ENCODE measurements around the gene SLC39A1. TPM values are rescaled to one million over a fixed set of nuclear protein-coding genes. Genes with fewer than 3 reads are reported as not detected.

The SLC39A1 gene
- polyA plus RNA-seq, 3 donors, result 77.5 to 81.4 (median 80.6) TPM

GRCh38 chr1:153941826-153942725 is 21.3 kb downstream of the SLC39A1 start:
- no peak for DNase-seq (ENCODE audit: extremely low read depth in 1 of 11, low read depth in 9 of 11, low spot score in 4 of 11)

GRCh38 chr1:153940756-153941155 is 22.6 kb downstream of the SLC39A1 start:
- no peak for DNase-seq (ENCODE audit: extremely low read depth in 1 of 11, low read depth in 9 of 11, low spot score in 4 of 11)

GRCh38 chr1:153939476-153939875 is 23.9 kb downstream of the SLC39A1 start:
- no peak for DNase-seq (ENCODE audit: extremely low read depth in 1 of 11, low read depth in 9 of 11, low spot score in 4 of 11)

- no peak for DNase-seq (ENCODE audit: extremely low read depth in 1 of 11, low read depth in 9 of 11, low spot score in 4 of 11)
Measured at GRCh38 chr1:153938996-153939395, 24.3 kb downstream of the SLC39A1 start.

- DNase-seq (ENCODE audit: extremely low read depth in 1 of 11, low read depth in 9 of 11, low spot score in 4 of 11), result no peak
Measured at GRCh38 chr1:153937331-153937730, 26.0 kb downstream of the SLC39A1 start.

GRCh38 chr1:153936011-153936802 is 27.1 kb downstream of the SLC39A1 start:
- no peak for DNase-seq (ENCODE audit: extremely low read depth in 1 of 11, low read depth in 9 of 11, low spot score in 4 of 11)

GRCh38 chr1:153934746-153935145 is 28.6 kb downstream of the SLC39A1 start:
- no peak for DNase-seq (ENCODE audit: extremely low read depth in 1 of 11, low read depth in 9 of 11, low spot score in 4 of 11)

- no peak for DNase-seq (ENCODE audit: extremely low read depth in 1 of 11, low read depth in 9 of 11, low spot score in 4 of 11)
Measured at GRCh38 chr1:153933955-153934354, 29.4 kb downstream of the SLC39A1 start.

GRCh38 chr1:153933430-153933829 is 29.9 kb downstream of the SLC39A1 start:
- no peak for DNase-seq (ENCODE audit: extremely low read depth in 1 of 11, low read depth in 9 of 11, low spot score in 4 of 11)

GRCh38 chr1:153932156-153933131 is 30.9 kb downstream of the SLC39A1 start:
- DNase-seq (ENCODE audit: extremely low read depth in 1 of 11, low read depth in 9 of 11, low spot score in 4 of 11), result no peak

GRCh38 chr1:153929981-153930948 is 33.1 kb downstream of the SLC39A1 start:
- no peak for DNase-seq (ENCODE audit: extremely low read depth in 1 of 11, low read depth in 9 of 11, low spot score in 4 of 11)

- no peak for DNase-seq (ENCODE audit: extremely low read depth in 1 of 11, low read depth in 9 of 11, low spot score in 4 of 11)
Measured at GRCh38 chr1:153929426-153929825, 33.9 kb downstream of the SLC39A1 start.

GRCh38 chr1:153928791-153929341 is 34.5 kb downstream of the SLC39A1 start:
- no peak for DNase-seq (ENCODE audit: extremely low read depth in 1 of 11, low read depth in 9 of 11, low spot score in 4 of 11)

- DNase-seq (ENCODE audit: extremely low read depth in 1 of 11, low read depth in 9 of 11, low spot score in 4 of 11), result no peak
Measured at GRCh38 chr1:153928245-153928644, 35.1 kb downstream of the SLC39A1 start.

GRCh38 chr1:153926405-153926804 is 36.9 kb downstream of the SLC39A1 start:
- no peak for DNase-seq (ENCODE audit: extremely low read depth in 1 of 11, low read depth in 9 of 11, low spot score in 4 of 11)

GRCh38 chr1:153922972-153923925 is 40.1 kb downstream of the SLC39A1 start, which contains the start of gene GATAD2B:
Gene GATAD2B, minus strand, starts transcription at chr1:153922972. Its CDS starts 94,625 bp downstream, at chr1:153828347.
- peak; percentile 100 for DNase-seq (ENCODE audit: extremely low read depth in 1 of 11, low read depth in 9 of 11, low spot score in 4 of 11)
